ENCODE results near the gene MACROD2. TPM values are rescaled to one million over a fixed set of nuclear protein-coding genes. Genes with fewer than 3 reads are reported as not detected.

MACROD2 gene
- total RNA-seq, 1 donor from 2014 or later, result 3.5 TPM

GRCh38 chr20:14866841-14867514 lies 871.7 kb downstream of the MACROD2 start:
- Histone ChIP-seq H3K4me1 (no peaks in the 10 kb centered on the region), H3K27me3 (no peaks in the 10 kb centered on the region), H3K27ac (no peak overlapping the region), H3K36me3 (no peaks in the 10 kb centered on the region), H3K4me3 (no peak overlapping the region), H3K9me3 (no peaks in the 10 kb centered on the region)
- intact Hi-C loops (cut with DNase I), result no loop called here
- no peak for DNase-seq (ENCODE audit: low spot score in 2 of 2)
- no peak for TF ChIP-seq CTCF (IDR thresholded peaks at IDR 0.05)

- TF ChIP-seq CTCF (IDR thresholded peaks at IDR 0.05), result no peak
- no peaks in the 10 kb centered on the region for H3K36me3 ChIP-seq
- intact Hi-C loops (cut with DNase I), result no loop called here
Observed at GRCh38 chr20:14877301-14878028, 882.1 kb downstream of the MACROD2 start.

GRCh38 chr20:14878676-14879019 lies 883.3 kb downstream of the MACROD2 start:
- no peak for DNase-seq (ENCODE audit: low spot score in 2 of 2)
- H3K4me3 ChIP-seq, result no peak overlapping the region

More at GRCh38 chr20:14877301-14878028, 882.1 kb downstream of the MACROD2 start:
- DNase-seq (ENCODE audit: low spot score in 2 of 2), result no peak
- H3K4me3 ChIP-seq, result no peak overlapping the region
- H3K27me3 ChIP-seq, result no peaks in the 10 kb centered on the region
- no peaks in the 10 kb centered on the region for H3K9me3 ChIP-seq
- no peaks in the 10 kb centered on the region for H3K4me1 ChIP-seq
- H3K27ac ChIP-seq, result no peak overlapping the region

GRCh38 chr20:14879020-14879697 lies 883.8 kb downstream of the MACROD2 start:
- H3K9me3 ChIP-seq, result no peaks in the 10 kb centered on the region
- no peak for DNase-seq (ENCODE audit: low spot score in 2 of 2)
- H3K4me3 ChIP-seq, result no peak overlapping the region
- H3K36me3 ChIP-seq, result no peaks in the 10 kb centered on the region
- intact Hi-C loops (cut with DNase I), result no loop called here
- no peaks in the 10 kb centered on the region for H3K27me3 ChIP-seq
- H3K27ac ChIP-seq, result no peak overlapping the region
- H3K4me1 ChIP-seq, result no peaks in the 10 kb centered on the region
- no peak for TF ChIP-seq CTCF (IDR thresholded peaks at IDR 0.05)

More at GRCh38 chr20:14878676-14879019, 883.3 kb downstream of the MACROD2 start:
- Histone ChIP-seq H3K4me1 (no peaks in the 10 kb centered on the region), H3K27me3 (no peaks in the 10 kb centered on the region), H3K36me3 (no peaks in the 10 kb centered on the region), H3K27ac (no peak overlapping the region), H3K9me3 (no peaks in the 10 kb centered on the region)
- no peak for TF ChIP-seq CTCF (IDR thresholded peaks at IDR 0.05)
- intact Hi-C loops (cut with DNase I), result no loop called here

- H3K27me3 ChIP-seq, result no peaks in the 10 kb centered on the region
- no peak for DNase-seq (ENCODE audit: low spot score in 2 of 2)
- H3K27ac ChIP-seq, result no peak overlapping the region
- no peaks in the 10 kb centered on the region for H3K4me1 ChIP-seq
- no peaks in the 10 kb centered on the region for H3K9me3 ChIP-seq
- no peaks in the 10 kb centered on the region for H3K36me3 ChIP-seq
- no peak for TF ChIP-seq CTCF (IDR thresholded peaks at IDR 0.05)
- H3K4me3 ChIP-seq, result no peak overlapping the region
- intact Hi-C loops (cut with DNase I), result no loop called here
Observed at GRCh38 chr20:14879839-14880238, 884.5 kb downstream of the MACROD2 start.
